Smooth muscle cell (in vitro differentiated cells): Measurements from ENCODE around the gene MGAT5. TPM values are rescaled to one million over a fixed set of nuclear protein-coding genes. Genes with fewer than 3 reads are reported as not detected.

Experiments
- DNase-seq: peaks from one replicate; lab custom pipeline; 2025; ENCODE audit not compliant: unreplicated experiment; lab: John Stamatoyannopoulos, UW
- H2AFZ ChIP-seq: fragments of 200-600 bp; sonication (generic); 2 replicates; pipeline ENCODE4 v1.6.0; 2016; ENCODE audit warnings: antibody characterized with exemption, low read depth, mild to moderate bottlenecking
- H3F3A ChIP-seq: fragments of 200-600 bp; sonication (generic); 2 replicates; pipeline ENCODE4 v1.6.0; 2017; ENCODE audit warnings: antibody characterized with exemption, low read depth
- H3K27ac ChIP-seq: fragments of 200-600 bp; sonication (generic); 2 replicates; pipeline ENCODE4 v1.5.1; 2016; ENCODE audit warnings: low read depth, mild to moderate bottlenecking
- H3K27me3 ChIP-seq: fragments of 200-600 bp; sonication (generic); 2 replicates; pipeline ENCODE4 v1.6.1; 2016; ENCODE audit warnings: low read depth, mild to moderate bottlenecking
- H3K36me3 ChIP-seq: fragments of 200-600 bp; sonication (generic); 2 replicates; pipeline ENCODE4 v1.5.1; 2016; ENCODE audit warnings: low read depth
- H3K4me1 ChIP-seq: fragments of 200-600 bp; sonication (generic); 2 replicates; pipeline ENCODE4 v1.5.1; 2016; ENCODE audit warnings: low read depth
- H3K4me2 ChIP-seq: fragments of 200-600 bp; sonication (generic); 2 replicates; pipeline ENCODE4 v1.6.0; 2016; ENCODE audit warnings: mild to moderate bottlenecking
- H3K4me3 ChIP-seq: fragments of 200-600 bp; sonication (generic); 2 replicates; pipeline ENCODE4 v1.5.1; 2016; ENCODE audit warnings: mild to moderate bottlenecking
- H3K79me2 ChIP-seq: fragments of 200-600 bp; sonication (generic); 2 replicates; pipeline ENCODE4 v1.6.0; 2016; ENCODE audit warnings: low read depth, mild to moderate bottlenecking
- H3K9ac ChIP-seq: fragments of 200-600 bp; sonication (generic); 2 replicates; pipeline ENCODE4 v1.6.0; 2016; ENCODE audit warnings: low read depth
- H3K9me3 ChIP-seq: fragments of 200-600 bp; sonication (generic); replicated peaks from 2 replicates; pipeline ENCODE4 v1.5.1; 2016; ENCODE audit warnings: low read depth
- H4K20me1 ChIP-seq: fragments of 200-600 bp; sonication (generic); 2 replicates; pipeline ENCODE4 v1.6.0; 2016; ENCODE audit warnings: low read depth
- CTCF ChIP-seq: fragments of 200-600 bp; sonication (generic); IDR thresholded peaks from 2 replicates; pipeline ENCODE4 v1.5.1; 2017; ENCODE audit warnings: borderline replicate concordance, mild to moderate bottlenecking, antibody characterized with exemption; ENCODE audit not compliant: insufficient read depth, poor library complexity, severe bottlenecking
- WGBS: methylation state at CpG from one replicate; pipeline ENCODE4 v1.1.7; 2016; ENCODE audit warnings: low lambda C conversion rate; 5-methylcytosine and 5-hydroxymethylcytosine counted together
- polyA plus RNA-seq: library from polyadenylated mRNA; unstranded; fragments of >200 nt; fragmentation: Nextera tagmentation; extraction: Ambion mirVana; gene quantifications from 2 replicates; pipeline ENCODE4 v1.2.1, GENCODE V29; 2016
- total RNA-seq: library from RNA; depleted of rRNA; stranded (reverse); fragments of >200 nt; gene quantifications from 2 replicates; pipeline ENCODE4 v1.2.3, GENCODE V29; 2014

MGAT5 gene
- total and polyA plus RNA-seq, 2 experiments from 2014 or later, result 4.5 to 33.8 TPM

- no peak overlapping the region for H3K9ac ChIP-seq
- no peak overlapping the region for H3K4me3 ChIP-seq
- TF ChIP-seq CTCF, result no peak
- H3K36me3 ChIP-seq, result no peaks in the 10 kb centered on the region
- H3K9me3 ChIP-seq, result no peaks in the 10 kb centered on the region
- no peaks in the 10 kb centered on the region for H3K4me1 ChIP-seq
- no peaks in the 10 kb centered on the region for H3K79me2 ChIP-seq
- no peak for DNase-seq
- H3K27ac ChIP-seq, result peak overlapping the region; percentile 3
- H2AFZ ChIP-seq, result no peak overlapping the region
- no peaks in the 10 kb centered on the region for H4K20me1 ChIP-seq
- no peaks in the 10 kb centered on the region for H3K27me3 ChIP-seq
- no peaks in the 10 kb centered on the region for H3F3A ChIP-seq
- no peak overlapping the region for H3K4me2 ChIP-seq
- WGBS, result 78% methylated on average over 7 of the region's 7 CpGs
Measured at GRCh38 chr2:134269972-134270735, 16.3 kb downstream of the MGAT5 start.

GRCh38 chr2:134271758-134272157, 17.9 kb downstream of the MGAT5 start:
- H3K4me1 ChIP-seq, result no peaks in the 10 kb centered on the region
- no peak overlapping the region for H3K4me3 ChIP-seq
- no peaks in the 10 kb centered on the region for H3F3A ChIP-seq
- TF ChIP-seq CTCF, result no peak
- no peaks in the 10 kb centered on the region for H3K79me2 ChIP-seq
- no peaks in the 10 kb centered on the region for H3K9me3 ChIP-seq
- H3K36me3 ChIP-seq, result no peaks in the 10 kb centered on the region
- 59% methylated on average over 2 of the region's 2 CpGs for WGBS
- H2AFZ ChIP-seq, result no peak overlapping the region
- no peak overlapping the region for H3K27ac ChIP-seq
- DNase-seq, result no peak
- no peak overlapping the region for H3K9ac ChIP-seq
- H3K4me2 ChIP-seq, result no peak overlapping the region
- H3K27me3 ChIP-seq, result no peaks in the 10 kb centered on the region
- H4K20me1 ChIP-seq, result no peaks in the 10 kb centered on the region

GRCh38 chr2:134272806-134273205, 18.9 kb downstream of the MGAT5 start:
- Histone ChIP-seq H2AFZ (no peak overlapping the region), H3K4me3 (no peak overlapping the region), H3K4me2 (no peak overlapping the region), H4K20me1 (no peaks in the 10 kb centered on the region), H3K36me3 (no peaks in the 10 kb centered on the region), H3K9me3 (no peaks in the 10 kb centered on the region), H3K9ac (no peak overlapping the region), H3K79me2 (no peaks in the 10 kb centered on the region), H3K27me3 (no peaks in the 10 kb centered on the region), H3K27ac (no peak overlapping the region), H3F3A (no peaks in the 10 kb centered on the region), H3K4me1 (no peaks in the 10 kb centered on the region)
- no peak for TF ChIP-seq CTCF
- DNase-seq, result no peak
- 91% methylated on average over 9 of the region's 9 CpGs for WGBS

- Histone ChIP-seq H3K4me3 (no peak overlapping the region), H3K4me1 (no peaks in the 10 kb centered on the region), H3K79me2 (no peaks in the 10 kb centered on the region), H4K20me1 (no peaks in the 10 kb centered on the region), H2AFZ (no peak overlapping the region), H3K9ac (no peak overlapping the region), H3K9me3 (no peaks in the 10 kb centered on the region), H3F3A (no peaks in the 10 kb centered on the region), H3K36me3 (no peaks in the 10 kb centered on the region), H3K4me2 (no peak overlapping the region), H3K27ac (no peak overlapping the region), H3K27me3 (no peaks in the 10 kb centered on the region)
- 80% methylated on average over 4 of the region's 4 CpGs for WGBS
- no peak for DNase-seq
- no peak for TF ChIP-seq CTCF
Measured at GRCh38 chr2:134273256-134273983, 19.5 kb downstream of the MGAT5 start.
